ENCODE measurements around the gene GTPBP6.
"Not testable (repeated sequence)": the region's sequence is repeated elsewhere in the genome, so short reads cannot be mapped to it uniquely, and the experiment has no call there.

Gene GTPBP6

GRCh38 chrX:265502-265901, 53.1 kb downstream of the GTPBP6 start:
- H3K4me3 ChIP-seq (ENCODE audit: low read depth, low read length): no peak overlapping the region
- no peak for TF ChIP-seq CTCF (IDR thresholded peaks at IDR 0.05; ENCODE audit: borderline replicate concordance, insufficient read depth, low read depth, low read length)

- no peak overlapping the region for H3K4me3 ChIP-seq (ENCODE audit: low read depth, low read length)
- TF ChIP-seq CTCF (IDR thresholded peaks at IDR 0.05; ENCODE audit: borderline replicate concordance, insufficient read depth, low read depth, low read length): no peak
Observed at GRCh38 chrX:264634-265455, 53.8 kb downstream of the GTPBP6 start.

GRCh38 chrX:264006-264405, 54.6 kb downstream of the GTPBP6 start:
- H3K4me3 ChIP-seq (ENCODE audit: low read depth, low read length): not testable (repeated sequence)

GRCh38 chrX:262381-262909, 56.2 kb downstream of the GTPBP6 start:
- TF ChIP-seq CTCF (IDR thresholded peaks at IDR 0.05; ENCODE audit: borderline replicate concordance, insufficient read depth, low read depth, low read length): no peak
- no peak overlapping the region for H3K4me3 ChIP-seq (ENCODE audit: low read depth, low read length)

GRCh38 chrX:261919-262352, 56.7 kb downstream of the GTPBP6 start:
- no peak for TF ChIP-seq CTCF (IDR thresholded peaks at IDR 0.05; ENCODE audit: borderline replicate concordance, insufficient read depth, low read depth, low read length)
- H3K4me3 ChIP-seq (ENCODE audit: low read depth, low read length): no peak overlapping the region

GRCh38 chrX:261167-261918, 57.3 kb downstream of the GTPBP6 start:
- H3K4me3 ChIP-seq (ENCODE audit: low read depth, low read length): no peak overlapping the region

More at GRCh38 chrX:261167-261918, 57.3 kb downstream of the GTPBP6 start:
- no peak for TF ChIP-seq CTCF (IDR thresholded peaks at IDR 0.05; ENCODE audit: borderline replicate concordance, insufficient read depth, low read depth, low read length)
